ENCODE measurements around the gene DHX57.

- TF ChIP-seq CTCF (conservative IDR thresholded peaks at IDR 0.05) = no peak
- no peak for TF ChIP-seq ZFX (IDR thresholded peaks at IDR 0.05)
Observed at GRCh38 chr2:38754506-38754905, 121.2 kb downstream of the DHX57 start.
